Caco-2 (cell line): ENCODE results near the gene MRS2. TPM values are rescaled to one million over a fixed set of nuclear protein-coding genes. Genes with fewer than 3 reads are reported as not detected.

ENCODE experiments used
- BruUV-seq: library from RNA; stranded (reverse); fragments of 400-500 nt; replicated peaks from 2 replicates; lab custom pipeline; 2021; lab: Mats Ljungman, UMichigan
- CTCF ChIA-PET: fragments of 300-600 bp; sonication (Branson Sonifier 250); formaldehyde crosslinking; loops from one replicate; lab custom pipeline; 2022; ENCODE audit warnings: antibody characterized with exemption; lab: Charles Lee
- POLR2A ChIA-PET: fragments of 300-600 bp; sonication (Branson Sonifier 250); formaldehyde crosslinking; loops from one replicate; lab custom pipeline; 2022; ENCODE audit warnings: antibody characterized with exemption; lab: Charles Lee
- DNase-seq, 2 experiments: peaks; one replicate each; pipeline versions ENCODE4 v3.0.0 to v3.0.0-alpha.2; 2020 to 2022
- H3K27me3 ChIP-seq: replicated peaks from 2 replicates; pipeline ENCODE4 v1.6.0; 2011; ENCODE audit warnings: low read length; ENCODE audit not compliant: control insufficient read depth, insufficient read depth
- H3K36me3 ChIP-seq: 2 replicates; pipeline ENCODE4 v1.5.1; 2011; ENCODE audit warnings: low read length; ENCODE audit not compliant: control insufficient read depth, insufficient read depth
- H3K4me1 ChIP-seq: fragments of 250-450 bp; sonication (Bioruptor Pico); 2 replicates; pipeline ENCODE4 v1.5.1; 2020; ENCODE audit warnings: mild to moderate bottlenecking
- H3K4me3 ChIP-seq: 2 replicates; pipeline ENCODE4 v1.5.1; 2011; ENCODE audit warnings: low read depth, mild to moderate bottlenecking, control low read depth, low read length
- H3K9me3 ChIP-seq: fragments of 250-450 bp; sonication (Bioruptor Pico); 2 replicates; pipeline ENCODE4 v1.5.1; 2020; ENCODE audit warnings: mild to moderate bottlenecking, moderate library complexity
- H3K27ac Mint-ChIP-seq: one replicate; pipeline ENCODE4 v1.8.0; 2022; ENCODE audit warnings: mixed read lengths; ENCODE audit not compliant: unreplicated experiment
- H3K27me3 Mint-ChIP-seq: one replicate; pipeline ENCODE4 v1.8.0; 2022; ENCODE audit warnings: mixed read lengths; ENCODE audit not compliant: insufficient read depth, unreplicated experiment
- H3K36me3 Mint-ChIP-seq: one replicate; pipeline ENCODE4 v1.8.0; 2022; ENCODE audit warnings: mild to moderate bottlenecking, mixed read lengths; ENCODE audit not compliant: insufficient read depth, unreplicated experiment
- H3K4me1 Mint-ChIP-seq: one replicate; pipeline ENCODE4 v1.8.0; 2022; ENCODE audit warnings: low read depth, mixed read lengths; ENCODE audit not compliant: unreplicated experiment
- H3K4me3 Mint-ChIP-seq: one replicate; pipeline ENCODE4 v1.8.0; 2022; ENCODE audit warnings: mild to moderate bottlenecking, moderate library complexity, mixed read lengths; ENCODE audit not compliant: unreplicated experiment
- H3K9me3 Mint-ChIP-seq: one replicate; pipeline ENCODE4 v1.8.0; 2022; ENCODE audit warnings: mixed read lengths; ENCODE audit not compliant: unreplicated experiment
- CTCF ChIP-seq, 2 experiments: fragments of 200-600 bp in 1 of 2; IDR thresholded peaks; 1 replicate in 1 of 2; 2 replicates in 1 of 2; pipeline versions ENCODE4 v1.5.1 to v1.8.0; 2011 to 2022; ENCODE audit warnings: antibody characterized with exemption in 1 of 2, control low read depth in 1 of 2, inconsistent platforms in 1 of 2, low read depth in 1 of 2, low read length in 1 of 2, mild to moderate bottlenecking in 1 of 2, moderate library complexity in 1 of 2; ENCODE audit not compliant: insufficient read depth in 1 of 2, severe bottlenecking in 1 of 2, unreplicated experiment in 1 of 2
- intact Hi-C: fragments of 100-400 bp; cut with micrococcal nuclease; formaldehyde crosslinking; loops from one replicate; pipeline ENCODE4 v1.10.0; 2022; ENCODE audit not compliant: unreplicated experiment
- total RNA-seq: library from RNA; stranded (reverse); gene quantifications from 2 replicates; pipeline ENCODE4 v1.2.3, GENCODE V29; 2022

The MRS2 gene
- total RNA-seq, 1 experiment from 2014 or later = 62.3 TPM

- ChIA-PET CTCF (interaction anchor here (0.5 to 1.6 kb wide), 2 partner anchors 61 to 72 kb away, joined by 3 to 4 read pairs; no protein-coding TSS in a partner anchor), POLR2A (no interaction called here)
- peaks cover 87% of the 10 kb centered on the region for H3K36me3 Mint-ChIP-seq
- no peaks in the 10 kb centered on the region for H3K9me3 ChIP-seq
- peaks cover 15% of the 10 kb centered on the region; the same call in 1 of the 2 replicates for H3K4me1 ChIP-seq
- no peaks in the 10 kb centered on the region for H3K27me3 ChIP-seq
- no TSS peak for BruUV-seq
- H3K9me3 Mint-ChIP-seq = no peaks in the 10 kb centered on the region
- intact Hi-C loops = no loop called here
- peak overlapping the region; percentile 89 for H3K4me3 Mint-ChIP-seq
- H3K36me3 ChIP-seq = no peaks in the 10 kb centered on the region; the same call in 1 of the 2 replicates
- DNase-seq = no peak
- no peak overlapping the region for H3K27ac Mint-ChIP-seq
- peak overlapping the region; percentile 90 for H3K4me3 ChIP-seq
- peaks cover 20% of the 10 kb centered on the region for H3K4me1 Mint-ChIP-seq
- H3K27me3 Mint-ChIP-seq = no peaks in the 10 kb centered on the region
- TF ChIP-seq CTCF (IDR thresholded peaks at IDR 0.05; ENCODE audit: insufficient read depth in 1 of 2, low read depth in 1 of 2, low read length in 1 of 2, severe bottlenecking in 1 of 2, unreplicated experiment in 1 of 2) = no peak
These were observed 47.3 kb upstream of the MRS2 start for GRCh38 chr6:24355393-24355792.

- no TSS peak for BruUV-seq
- no peaks in the 10 kb centered on the region for H3K9me3 ChIP-seq
- H3K36me3 ChIP-seq = no peaks in the 10 kb centered on the region; the same call in 1 of the 2 replicates
- TF ChIP-seq CTCF (IDR thresholded peaks at IDR 0.05; ENCODE audit: insufficient read depth in 1 of 2, low read depth in 1 of 2, low read length in 1 of 2, severe bottlenecking in 1 of 2, unreplicated experiment in 1 of 2) = no peak
- Mint-ChIP-seq H3K4me3 (peak overlapping the region; percentile 89), H3K36me3 (peaks cover 78% of the 10 kb centered on the region), H3K27me3 (no peaks in the 10 kb centered on the region), H3K27ac (peak overlapping the region; percentile 81), H3K4me1 (peaks cover 10% of the 10 kb centered on the region), H3K9me3 (no peaks in the 10 kb centered on the region)
- intact Hi-C loops = loop anchor here (2.0 kb wide), 1 partner anchor 32 kb away; no protein-coding TSS in a partner anchor
- no peaks in the 10 kb centered on the region for H3K27me3 ChIP-seq
- CTCF ChIA-PET = interaction anchor here (1.9 to 2.3 kb wide), 2 partner anchors 43 to 73 kb away, joined by 5 to 16 read pairs; no protein-coding TSS in a partner anchor
- DNase-seq = peak in 1 of 2 experiments; percentile 29
- peaks cover 18% of the 10 kb centered on the region; the same call in 1 of the 2 replicates for H3K4me1 ChIP-seq
- POLR2A ChIA-PET = no interaction called here
- H3K4me3 ChIP-seq = peak overlapping the region; percentile 90
These were observed 46.3 kb upstream of the MRS2 start for GRCh38 chr6:24356310-24356973.

GRCh38 chr6:24357336-24358218 lies 45.2 kb upstream of the MRS2 start, which contains the start of gene DCDC2:
TSS of gene DCDC2 (minus strand) at chr6:24358059. CDS start at chr6:24357750, 309 bp downstream.
- Histone ChIP-seq H3K4me1 (peaks cover 18% of the 10 kb centered on the region; the same call in 1 of the 2 replicates), H3K4me3 (peak within 1 kb of the TSS; percentile 90), H3K27me3 (no peaks in the 10 kb centered on the region), H3K36me3 (no peaks in the 10 kb centered on the region), H3K9me3 (no peaks in the 10 kb centered on the region)
- peak; percentile 98 for DNase-seq
- Mint-ChIP-seq H3K9me3 (no peaks in the 10 kb centered on the region), H3K4me3 (peak within 1 kb of the TSS; percentile 89), H3K36me3 (peaks cover 66% of the 10 kb centered on the region), H3K27ac (peak within 1 kb of the TSS; percentile 81), H3K4me1 (peaks cover 11% of the 10 kb centered on the region), H3K27me3 (no peaks in the 10 kb centered on the region)
- ChIA-PET CTCF (interaction anchor here (0.6 to 2.3 kb wide), 10 partner anchors 16 to 293 kb away, joined by 3 to 16 read pairs (median 3); no protein-coding TSS in a partner anchor), POLR2A (interaction anchor here (0.7 to 1.2 kb wide), 5 partner anchors 27 to 49 kb away, joined by 3 to 6 read pairs (median 5); no protein-coding TSS in a partner anchor)
- TF ChIP-seq CTCF (IDR thresholded peaks at IDR 0.05; ENCODE audit: insufficient read depth in 1 of 2, low read depth in 1 of 2, low read length in 1 of 2, severe bottlenecking in 1 of 2, unreplicated experiment in 1 of 2) = no peak
- TSS peak; percentile 45 for BruUV-seq
- intact Hi-C loops = loop anchor here (1.0 to 2.0 kb wide), 5 partner anchors 16 to 74 kb away; no protein-coding TSS in a partner anchor
